Measurements from ENCODE around the gene GALNT9. TPM values are rescaled to one million over a fixed set of nuclear protein-coding genes. Genes with fewer than 3 reads are reported as not detected.
A peak's percentile ranks its signal among the peaks of the same experiment; 100 is the strongest.

Gene GALNT9
- polyA plus RNA-seq, 2 of the 4 experiments (the other 2 are of a cell fraction), result 0.66 to 2.8 TPM

GRCh38 chr12:132318618-132319033, 10.8 kb downstream of the GALNT9 start:
- H3K4me1 ChIP-seq, result no peaks in the 10 kb centered on the region
- peak; percentile 6 to 15; a peak in 3 of 6 replicates for ATAC-seq
- 77% methylated on average over 16 of the region's 19 CpGs for WGBS (ENCODE audit: missing lambda C conversion rate)
- no peaks in the 10 kb centered on the region for H3K9me3 ChIP-seq
- DNase-seq (ENCODE audit: low read depth in 1 of 2, low spot score in 1 of 2), result no peak
- no peak overlapping the region for H3K4me2 ChIP-seq
- ChIA-PET CTCF (interaction anchor here (0.9 to 1.4 kb wide), 2 partner anchors 165 to 243 kb away, joined by 3 to 4 read pairs; no protein-coding TSS in a partner anchor), POLR2A (no interaction called here)
- FAIRE-seq, result no peak
- H3K27ac ChIP-seq, result no peak overlapping the region
- TF ChIP-seq HES2 (IDR thresholded peaks at IDR 0.05), result no peak
- TF ChIP-seq ESRRA (IDR thresholded peaks at IDR 0.05; ENCODE audit: borderline replicate concordance, low read length), result no peak
- TF ChIP-seq EHMT2 (IDR thresholded peaks at IDR 0.05; ENCODE audit: low read depth), result no peak
- no peak for TF ChIP-seq POLR2AphosphoS2 (conservative IDR thresholded peaks at IDR 0.05; ENCODE audit: low read length)
- no peak for TF ChIP-seq NFE2L2 (conservative IDR thresholded peaks at IDR 0.05; ENCODE audit: low read length)
- no peak for TF ChIP-seq CTCF (IDR thresholded peaks at IDR 0.05)
- no peak for TF ChIP-seq USF2 (IDR thresholded peaks at IDR 0.05)
- TF ChIP-seq HOXA7 (CRISPR knock-in tag; IDR thresholded peaks at IDR 0.05), result no peak
- no peak for TF ChIP-seq ZSCAN20 (CRISPR knock-in tag; IDR thresholded peaks at IDR 0.05)
- no peak for TF ChIP-seq KDM1A (IDR thresholded peaks at IDR 0.05; ENCODE audit: low read depth)
- TF ChIP-seq HOXB13 (CRISPR knock-in tag; IDR thresholded peaks at IDR 0.05; ENCODE audit: low read depth), result no peak
- TF ChIP-seq REST (IDR thresholded peaks at IDR 0.05), result no peak
- TF ChIP-seq MAX (IDR thresholded peaks at IDR 0.05), result no peak
- TF ChIP-seq PHF8 (IDR thresholded peaks at IDR 0.05; ENCODE audit: borderline replicate concordance, low read depth), result no peak
- no peak overlapping the region for H3K4me3 ChIP-seq

- no peak overlapping the region for H3K27ac ChIP-seq
- ChIA-PET POLR2A (no interaction called here), CTCF (interaction anchor here (0.9 to 1.4 kb wide), 4 partner anchors 21 to 243 kb away, joined by 3 to 4 read pairs (median 3); no protein-coding TSS in a partner anchor)
- ATAC-seq, result no peak
- no peak for FAIRE-seq
- no peak overlapping the region for H3K4me3 ChIP-seq
- 79% methylated on average over 10 of the region's 10 CpGs for WGBS (ENCODE audit: missing lambda C conversion rate)
- no peaks in the 10 kb centered on the region for H3K9me3 ChIP-seq
- H3K4me1 ChIP-seq, result no peaks in the 10 kb centered on the region
- H3K4me2 ChIP-seq, result no peak overlapping the region
- DNase-seq (ENCODE audit: low read depth in 1 of 2, low spot score in 1 of 2), result no peak
- TF ChIP-seq CBX8 (IDR thresholded peaks at IDR 0.05) (no peak), ZFP36 (IDR thresholded peaks at IDR 0.05; ENCODE audit: borderline replicate concordance, partially characterized antibody) (no peak), PHF8 (IDR thresholded peaks at IDR 0.05; ENCODE audit: borderline replicate concordance, low read depth) (no peak), E2F6 (IDR thresholded peaks at IDR 0.05; ENCODE audit: borderline replicate concordance, low read depth) (no peak), MAFK (IDR thresholded peaks at IDR 0.05; ENCODE audit: partially characterized antibody) (no peak), REST (IDR thresholded peaks at IDR 0.05) (no peak), ELK1 (IDR thresholded peaks at IDR 0.05; ENCODE audit: low read depth, low read length) (no peak), GATA3 (IDR thresholded peaks at IDR 0.05; ENCODE audit: borderline replicate concordance) (no peak), NFE2L2 (conservative IDR thresholded peaks at IDR 0.05; ENCODE audit: low read length) (no peak), POLR2AphosphoS2 (conservative IDR thresholded peaks at IDR 0.05; ENCODE audit: low read length) (no peak), MAX (IDR thresholded peaks at IDR 0.05) (no peak), BCL3 (IDR thresholded peaks at IDR 0.05) (no peak)
Observed at GRCh38 chr12:132318135-132318534, 11.3 kb downstream of the GALNT9 start.

Data from A549 (cell line).